HG03066 (cell line): ENCODE results near the gene PLPPR1.
"Not testable (repeated sequence)": the region's sequence is repeated elsewhere in the genome, so short reads cannot be mapped to it uniquely, and the experiment has no call there.

Source experiments
- ATAC-seq: cut with Tn5 transposase; IDR thresholded peaks from one replicate; pipeline ENCODE4 v1.9.1; 2021; ENCODE audit warnings: low read depth; ENCODE audit not compliant: unreplicated experiment

The PLPPR1 gene

GRCh38 chr9:101117161-101117560 lies 88.6 kb downstream of the PLPPR1 start:
- ATAC-seq, result no peak

- peak; percentile 83 for ATAC-seq
Observed at GRCh38 chr9:101119206-101119819, 90.8 kb downstream of the PLPPR1 start.

- no peak for ATAC-seq
Observed at GRCh38 chr9:101121836-101122399, 93.4 kb downstream of the PLPPR1 start.

GRCh38 chr9:101126556-101126955 lies 98.0 kb downstream of the PLPPR1 start:
- ATAC-seq, result no peak

- not testable (repeated sequence) for ATAC-seq
Observed at GRCh38 chr9:101127369-101127768, 98.8 kb downstream of the PLPPR1 start.

GRCh38 chr9:101128623-101129022 lies 100.1 kb downstream of the PLPPR1 start:
- no peak for ATAC-seq

- no peak for ATAC-seq
Observed at GRCh38 chr9:101130054-101130453, 101.5 kb downstream of the PLPPR1 start.

GRCh38 chr9:101131326-101131725 lies 102.8 kb downstream of the PLPPR1 start:
- no peak for ATAC-seq

- ATAC-seq, result no peak
Observed at GRCh38 chr9:101132801-101133200, 104.3 kb downstream of the PLPPR1 start.

GRCh38 chr9:101138509-101138908 lies 110.0 kb downstream of the PLPPR1 start:
- no peak for ATAC-seq

GRCh38 chr9:101139082-101139481 lies 110.6 kb downstream of the PLPPR1 start:
- no peak for ATAC-seq

GRCh38 chr9:101140764-101141163 lies 112.2 kb downstream of the PLPPR1 start:
- no peak for ATAC-seq

GRCh38 chr9:101146508-101146907 lies 118.0 kb downstream of the PLPPR1 start:
- no peak for ATAC-seq

GRCh38 chr9:101148344-101148743 lies 119.8 kb downstream of the PLPPR1 start:
- no peak for ATAC-seq

GRCh38 chr9:101158361-101158760 lies 129.8 kb downstream of the PLPPR1 start:
- no peak for ATAC-seq

GRCh38 chr9:101162231-101162630 lies 133.7 kb downstream of the PLPPR1 start:
- ATAC-seq, result no peak

- ATAC-seq, result no peak
Observed at GRCh38 chr9:101165131-101165530, 136.6 kb downstream of the PLPPR1 start.

GRCh38 chr9:101167490-101168134 lies 139.1 kb downstream of the PLPPR1 start:
- ATAC-seq, result no peak

- no peak for ATAC-seq
Observed at GRCh38 chr9:101172616-101173015, 144.1 kb downstream of the PLPPR1 start.

GRCh38 chr9:101173907-101174306 lies 145.4 kb downstream of the PLPPR1 start:
- ATAC-seq, result no peak

GRCh38 chr9:101176384-101176783 lies 147.9 kb downstream of the PLPPR1 start:
- no peak for ATAC-seq

- no peak for ATAC-seq
Observed at GRCh38 chr9:101184813-101185278, 156.3 kb downstream of the PLPPR1 start.
